ENCODE results near the gene FKBP8.
A peak's percentile ranks its signal among the peaks of the same experiment; 100 is the strongest.
"Not testable (repeated sequence)": the region's sequence is repeated elsewhere in the genome, so short reads cannot be mapped to it uniquely, and the experiment has no call there.

The FKBP8 gene

GRCh38 chr19:18523841-18524240 lies 19.5 kb downstream of the FKBP8 start:
- in situ Hi-C loops (cut with MboI; ENCODE audit: low pct_unique_long_range_greater_than_20kb, low sequenced_read_pairs) = no loop called here
- DNase-seq = no peak

GRCh38 chr19:18522862-18523440 lies 20.4 kb downstream of the FKBP8 start:
- in situ Hi-C loops (cut with MboI; ENCODE audit: low pct_unique_long_range_greater_than_20kb, low sequenced_read_pairs); DNase-seq: not testable (repeated sequence)

- peak; percentile 100 for DNase-seq
- in situ Hi-C loops (cut with MboI; ENCODE audit: low pct_unique_long_range_greater_than_20kb, low sequenced_read_pairs) = no loop called here
Observed at GRCh38 chr19:18522124-18522861, 21.1 kb downstream of the FKBP8 start.

DNA sequence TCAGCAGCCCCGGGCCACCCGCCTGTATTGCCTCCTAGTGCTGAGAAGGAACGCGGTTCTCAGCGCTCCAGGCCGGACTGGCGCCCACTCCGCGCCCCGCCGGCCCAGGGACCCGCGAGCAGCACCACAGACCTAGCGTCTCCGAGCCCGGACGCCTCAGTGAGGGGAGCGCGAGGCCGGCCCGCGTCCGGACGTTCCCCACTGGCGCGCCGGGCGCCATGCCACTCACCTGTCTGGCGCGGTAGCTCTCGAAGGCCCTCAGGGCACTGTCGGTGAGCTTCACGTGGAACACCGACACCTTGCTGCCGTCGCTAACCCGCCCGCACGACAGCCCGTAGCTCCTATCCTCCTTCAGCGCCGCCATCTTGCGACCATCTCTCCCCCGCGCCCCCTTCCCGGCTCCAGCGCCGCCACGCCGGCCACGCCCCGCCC lies 21.7 kb downstream of the FKBP8 start, which contains the start of gene ELL:
Gene ELL (minus strand): TSS at position 379 of the 432 bp plus-strand sequence. CDS start 15 bp downstream, at position 364.
- DNase-seq = no peak
- in situ Hi-C loops (cut with MboI; ENCODE audit: low pct_unique_long_range_greater_than_20kb, low sequenced_read_pairs) = no loop called here

- no peak for DNase-seq
- in situ Hi-C loops (cut with MboI; ENCODE audit: low pct_unique_long_range_greater_than_20kb, low sequenced_read_pairs) = no loop called here
Observed at GRCh38 chr19:18520848-18521691, 22.3 kb downstream of the FKBP8 start.

DNA sequence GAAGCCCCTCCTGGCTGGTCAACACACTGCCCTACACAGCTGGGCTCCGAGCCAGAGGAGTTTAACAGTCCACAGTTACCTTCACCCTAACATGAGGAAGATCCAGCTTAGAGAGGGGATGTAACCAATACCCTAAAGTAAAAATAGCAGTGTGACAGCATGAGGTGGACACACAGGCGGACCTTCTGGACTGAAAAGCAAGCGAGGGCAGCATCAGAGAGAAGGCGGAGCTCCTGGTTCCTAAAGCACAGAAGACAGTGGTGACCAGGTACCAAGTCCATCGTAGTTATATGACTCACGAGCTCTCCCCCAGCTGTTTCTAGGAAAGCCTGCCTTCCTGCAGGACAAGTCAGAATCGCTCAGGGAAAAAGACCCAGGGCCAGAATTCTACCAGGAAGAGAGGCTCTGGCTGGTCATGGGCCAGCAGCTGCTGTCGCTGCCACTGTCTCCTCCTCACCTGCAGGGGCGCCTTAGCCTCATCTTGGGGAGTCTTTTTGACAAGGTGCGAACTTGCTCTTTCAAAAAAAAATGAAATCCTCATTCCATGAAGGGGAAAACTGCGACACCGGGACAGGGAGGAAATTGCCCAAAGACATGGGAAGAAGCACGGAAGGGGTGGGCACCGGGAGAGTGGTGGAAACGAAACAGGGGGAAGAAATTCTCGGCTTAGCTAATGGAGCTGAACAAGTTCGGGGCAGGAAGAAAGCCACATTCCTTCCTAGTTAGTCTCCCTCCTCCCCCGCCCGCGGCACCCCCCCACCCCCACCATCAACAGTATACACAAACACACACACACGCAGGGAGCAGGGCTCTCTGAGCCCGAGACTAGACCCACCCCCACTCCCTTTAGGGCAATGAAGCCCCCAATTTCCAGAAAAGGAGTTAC lies 23.2 kb downstream of the FKBP8 start:
- in situ Hi-C loops (cut with MboI; ENCODE audit: low pct_unique_long_range_greater_than_20kb, low sequenced_read_pairs) = no loop called here
- DNase-seq = peak; percentile 68

DNA sequence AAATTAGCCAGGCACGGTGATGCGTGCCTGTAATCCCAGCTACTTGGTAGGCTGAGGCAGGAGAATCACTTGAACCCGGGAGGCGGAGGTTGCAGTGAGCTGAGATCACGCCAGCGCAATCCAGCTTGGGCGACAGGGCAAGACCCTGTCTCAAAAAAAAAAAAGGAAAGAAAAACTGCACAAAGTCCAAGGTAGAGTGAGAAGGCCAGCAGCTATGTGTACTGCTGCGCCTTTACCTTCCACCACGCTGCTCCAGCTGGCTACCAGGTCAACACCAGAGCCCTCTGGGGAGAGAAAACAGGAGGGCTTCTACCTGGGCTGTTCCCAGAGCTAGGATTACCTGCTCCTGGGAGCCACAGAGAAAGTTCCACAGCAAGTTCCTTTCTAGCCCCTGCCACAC lies 24.7 kb downstream of the FKBP8 start:
- in situ Hi-C loops (cut with MboI; ENCODE audit: low pct_unique_long_range_greater_than_20kb, low sequenced_read_pairs) = no loop called here
- DNase-seq = no peak

DNA sequence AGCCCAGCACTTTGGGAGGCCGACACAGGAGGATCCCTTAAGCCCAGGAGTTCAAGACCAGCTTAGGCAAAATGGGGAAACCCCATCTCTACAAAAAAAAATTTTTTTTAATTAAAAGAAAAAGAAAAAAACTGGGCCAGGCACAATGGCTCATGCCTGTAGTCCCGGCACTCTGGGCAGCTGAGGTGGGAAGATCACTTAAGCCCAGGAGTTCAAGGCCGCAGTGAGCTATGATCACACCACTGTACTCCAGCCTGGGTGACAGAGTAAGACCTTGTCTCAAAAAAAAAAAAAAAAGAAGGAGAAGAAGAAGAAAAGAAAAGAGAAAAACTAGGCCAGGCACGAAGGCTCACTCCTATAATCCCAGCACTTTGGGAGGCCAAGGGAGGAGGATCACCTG lies 25.8 kb downstream of the FKBP8 start:
- in situ Hi-C loops (cut with MboI; ENCODE audit: low pct_unique_long_range_greater_than_20kb, low sequenced_read_pairs) = no loop called here
- DNase-seq = no peak

- no peak for DNase-seq
- in situ Hi-C loops (cut with MboI; ENCODE audit: low pct_unique_long_range_greater_than_20kb, low sequenced_read_pairs) = no loop called here
Observed at GRCh38 chr19:18515959-18516358, 27.4 kb downstream of the FKBP8 start.

DNA sequence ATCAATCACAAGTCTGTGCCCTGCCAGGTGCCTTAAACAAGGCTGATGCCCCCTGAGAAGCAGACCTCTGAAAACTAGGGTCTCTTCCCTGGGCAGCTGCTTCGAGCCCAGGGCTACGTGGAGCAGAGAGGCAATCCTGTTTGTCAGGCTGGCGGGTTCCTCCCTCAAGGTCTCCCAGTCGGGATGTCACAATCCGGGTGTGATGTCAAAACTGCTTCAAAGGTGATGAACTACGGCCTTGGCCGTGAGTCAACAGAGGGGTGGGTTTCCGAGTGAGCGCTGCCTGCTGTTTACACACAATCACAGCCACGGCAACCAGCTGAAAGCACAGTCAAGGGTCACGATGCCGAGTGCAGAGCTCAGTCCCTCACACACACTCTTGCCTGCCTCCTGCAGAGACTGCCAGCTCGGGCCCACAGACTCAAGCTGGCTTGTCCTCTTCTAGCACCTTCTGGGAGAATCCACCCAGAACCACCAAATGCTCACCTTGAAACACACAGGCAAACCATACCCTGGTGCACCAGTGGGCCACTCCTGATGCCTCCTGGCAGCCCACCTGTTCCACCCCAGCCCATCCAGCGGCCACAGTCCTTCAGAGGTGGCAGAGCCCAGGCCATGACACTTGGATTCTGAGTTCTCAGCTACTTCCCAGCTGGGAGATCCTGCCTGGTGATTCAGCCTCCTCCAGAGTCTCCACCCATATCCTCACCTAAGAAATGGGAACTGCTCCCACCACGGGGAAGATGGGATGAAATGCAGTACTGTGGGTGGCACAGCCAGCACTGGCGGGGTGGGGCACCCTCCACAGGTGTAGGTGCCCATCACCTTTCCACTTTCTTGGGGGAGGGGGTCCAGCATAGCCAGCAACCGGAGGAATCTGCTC lies 28.3 kb downstream of the FKBP8 start:
- no peak for DNase-seq
- in situ Hi-C loops (cut with MboI; ENCODE audit: low pct_unique_long_range_greater_than_20kb, low sequenced_read_pairs) = no loop called here

DNA sequence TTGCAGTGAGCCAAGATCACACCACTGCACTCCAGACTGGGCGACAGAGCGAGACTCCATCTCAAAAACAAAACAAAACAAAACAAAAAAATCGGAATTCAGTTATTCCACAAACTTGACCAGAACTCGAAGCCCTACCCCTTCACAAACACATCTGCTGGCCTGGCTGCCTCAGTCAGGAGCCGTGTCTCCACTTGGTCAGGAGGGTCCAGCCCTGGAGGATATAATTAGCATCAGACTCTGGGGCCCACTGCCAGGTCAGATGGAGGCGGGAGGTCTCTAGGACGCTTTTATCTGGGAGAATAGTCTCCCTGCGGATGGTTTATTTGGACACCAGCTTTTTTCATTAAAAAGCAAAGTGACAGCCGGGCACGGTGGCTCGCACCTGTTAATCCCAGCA lies 29.5 kb downstream of the FKBP8 start:
- no peak for DNase-seq
- in situ Hi-C loops (cut with MboI; ENCODE audit: low pct_unique_long_range_greater_than_20kb, low sequenced_read_pairs) = no loop called here

- no peak for DNase-seq
- in situ Hi-C loops (cut with MboI; ENCODE audit: low pct_unique_long_range_greater_than_20kb, low sequenced_read_pairs) = no loop called here
Observed at GRCh38 chr19:18510216-18510615, 33.2 kb downstream of the FKBP8 start.

DNA sequence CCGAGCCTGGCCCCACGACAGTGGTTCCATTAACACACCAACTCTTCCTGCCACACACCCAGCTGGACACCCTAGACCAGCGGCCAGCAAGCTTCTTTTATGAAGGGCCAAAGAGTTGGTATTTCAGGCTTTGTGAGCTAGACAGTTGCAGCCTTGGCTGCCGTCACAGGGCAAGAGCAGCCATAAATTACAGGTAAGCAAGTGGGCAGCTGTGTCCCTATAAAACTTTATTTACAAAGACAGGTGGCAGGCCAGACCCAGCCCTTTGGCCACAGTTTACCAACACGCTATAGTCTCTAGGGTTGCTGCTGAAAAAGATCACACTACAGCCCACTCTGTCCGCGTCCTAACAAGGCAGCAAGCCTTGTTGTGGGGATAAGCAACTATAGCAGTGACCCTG lies 34.8 kb downstream of the FKBP8 start:
- in situ Hi-C loops (cut with MboI; ENCODE audit: low pct_unique_long_range_greater_than_20kb, low sequenced_read_pairs) = no loop called here
- DNase-seq = no peak

- in situ Hi-C loops (cut with MboI; ENCODE audit: low pct_unique_long_range_greater_than_20kb, low sequenced_read_pairs) = no loop called here
- no peak for DNase-seq
Observed at GRCh38 chr19:18507727-18508440, 35.5 kb downstream of the FKBP8 start.

GRCh38 chr19:18507021-18507726 lies 36.2 kb downstream of the FKBP8 start:
- DNase-seq = peak; percentile 39

DNA sequence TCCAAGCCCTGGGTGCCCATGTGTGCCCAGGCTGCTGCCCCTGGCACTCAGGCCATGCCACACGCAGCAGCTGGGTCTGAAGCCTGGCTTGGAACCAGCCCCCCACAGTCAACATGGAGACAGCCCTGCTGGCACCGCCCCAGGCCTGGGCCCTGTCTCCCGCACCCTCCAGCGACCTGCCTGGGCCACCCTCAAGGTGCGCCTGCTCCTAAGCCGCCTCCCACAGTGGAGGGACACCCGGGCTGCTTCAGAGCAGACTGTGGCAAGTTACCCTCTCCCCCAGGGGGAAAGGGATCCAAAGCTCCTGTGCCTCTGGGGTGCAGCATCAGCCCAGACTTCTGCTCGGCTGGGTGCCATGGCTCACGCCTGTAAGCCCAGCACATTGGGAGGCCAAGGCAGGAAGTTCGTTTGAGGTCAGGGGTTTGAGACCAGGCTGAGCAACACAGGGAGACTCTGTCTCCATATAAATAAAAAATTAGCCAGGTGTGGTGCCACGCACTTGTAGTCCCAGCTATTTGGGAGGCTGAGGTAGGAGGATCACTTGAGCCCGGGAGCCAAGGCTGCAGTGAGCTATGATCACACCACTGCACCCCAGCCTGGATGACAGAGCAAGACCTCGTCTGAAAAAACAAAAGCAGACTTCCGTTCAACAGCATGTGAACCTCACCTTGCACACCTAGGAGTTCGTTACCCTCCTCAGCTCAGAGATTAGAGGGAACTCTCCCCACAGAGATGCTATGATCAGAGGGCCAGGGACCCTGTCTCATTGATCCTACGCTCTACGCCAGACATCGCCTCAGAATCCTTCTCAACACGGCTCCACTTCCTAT lies 37.1 kb downstream of the FKBP8 start:
- no peak for DNase-seq
- in situ Hi-C loops (cut with MboI; ENCODE audit: low pct_unique_long_range_greater_than_20kb, low sequenced_read_pairs) = no loop called here

More at GRCh38 chr19:18507021-18507726, 36.2 kb downstream of the FKBP8 start:
- in situ Hi-C loops (cut with MboI; ENCODE audit: low pct_unique_long_range_greater_than_20kb, low sequenced_read_pairs) = no loop called here

Measured in KBM-7 (cell line).